HCT116 (cell line): Measurements from ENCODE around the gene INTS6. TPM values are rescaled to one million over a fixed set of nuclear protein-coding genes. Genes with fewer than 3 reads are reported as not detected.

ENCODE experiments used
- ELF1 ChIP-seq: IDR thresholded peaks from 2 replicates; pipeline ENCODE4 v1.6.1; 2012; ENCODE audit warnings: low read depth, borderline replicate concordance
- EZH2 ChIP-seq: fragments of 200-600 bp; sonication (generic); IDR thresholded peaks from 2 replicates; pipeline ENCODE4 v1.6.1; 2017; ENCODE audit warnings: antibody characterized with exemption, mixed run types
- EZH2phosphoT487 ChIP-seq: fragments of 200-600 bp; IDR thresholded peaks from 2 replicates; pipeline ENCODE4 v1.6.1; 2018; ENCODE audit warnings: antibody characterized with exemption, borderline replicate concordance
- FOSL1 ChIP-seq: IDR thresholded peaks from 2 replicates; pipeline ENCODE4 v1.6.1; 2012; ENCODE audit warnings: low read depth
- JUND ChIP-seq: IDR thresholded peaks from 2 replicates; pipeline ENCODE4 v1.6.1; 2012
- POLR2A ChIP-seq: IDR thresholded peaks from 2 replicates; pipeline ENCODE4 v1.7.0; 2011; ENCODE audit warnings: borderline replicate concordance; ENCODE audit not compliant: insufficient read depth, insufficient read length; ENCODE audit errors: extremely low read depth
- SIN3A ChIP-seq: IDR thresholded peaks from 2 replicates; pipeline ENCODE4 v1.6.1; 2012; ENCODE audit warnings: low read depth
- TCF7L2 ChIP-seq: IDR thresholded peaks from 2 replicates; pipeline ENCODE4 v1.7.0; 2011; ENCODE audit warnings: borderline replicate concordance, inconsistent platforms; ENCODE audit not compliant: insufficient read depth, insufficient read length; ENCODE audit errors: extremely low read depth
- ZFX ChIP-seq: fragments of 450-650 bp; IDR thresholded peaks from 2 replicates; pipeline ENCODE4 v1.6.1; 2017
- microRNA-seq: library from miRNA; unstranded; fragments of <30 nt; microRNA quantifications from one replicate; pipeline ENCODE4, GENCODE V29; 2016; ENCODE audit warnings: borderline number of aligned reads
- total RNA-seq: library from RNA; stranded (reverse); gene quantifications from one replicate; pipeline ENCODE4 v1.2.1, GENCODE V29; 2021; ENCODE audit not compliant: unreplicated experiment
- TF ChIP-seq, protein P1 (sequence below): IDR thresholded peaks from 2 replicates; pipeline ENCODE4 v1.6.1; 2012
- TF ChIP-seq, protein P2 (sequence below): IDR thresholded peaks from 2 replicates; pipeline ENCODE4 v1.6.1; 2012
- TF ChIP-seq, protein P3 (sequence below), 3 experiments: fragments of 200-600 bp in 1 of 3; sonication (generic) in 1 of 3; IDR thresholded peaks in 2 of 3; conservative IDR thresholded peaks in 1 of 3; 2 replicates each; pipeline ENCODE4 v1.5.1; 2012 to 2017; ENCODE audit warnings: low read depth in 2 of 3, low read length in 2 of 3, antibody characterized with exemption in 1 of 3, borderline replicate concordance in 1 of 3, control low read depth in 1 of 3, mild to moderate bottlenecking in 1 of 3, mixed read lengths in 1 of 3, mixed run types in 1 of 3, moderate library complexity in 1 of 3; ENCODE audit not compliant: insufficient read depth in 1 of 3

The INTS6 gene
- total RNA-seq, 1 experiment from 2014 or later: 44.7 TPM

DNA sequence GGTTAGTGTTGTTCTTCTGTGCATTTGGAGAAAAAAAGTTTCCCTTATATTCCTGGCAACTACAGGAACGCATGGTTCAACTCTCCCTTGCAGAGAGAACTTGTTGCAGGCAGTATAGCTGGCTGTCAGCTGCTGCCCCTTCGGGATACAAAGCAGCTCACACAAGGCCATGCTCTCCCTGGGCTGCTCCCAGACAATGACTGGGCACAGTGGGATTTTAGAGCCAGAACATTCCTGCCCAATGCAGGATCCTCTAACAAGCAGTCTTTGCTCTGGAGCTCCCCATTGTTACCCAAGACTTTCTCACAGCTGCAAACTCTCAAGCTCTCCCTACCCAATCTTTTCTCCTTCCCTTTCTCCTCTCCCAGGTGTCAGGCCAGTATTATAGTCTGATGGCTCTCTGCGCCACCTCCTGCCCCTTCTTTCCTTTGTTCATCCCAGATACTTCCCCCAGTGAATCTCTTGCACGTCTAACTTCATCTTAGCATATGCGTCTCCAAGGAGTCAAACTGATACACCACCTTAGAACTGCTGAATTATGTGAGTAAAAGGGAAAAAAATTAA lies 140.8 kb downstream of the INTS6 start (continued):
- no peak for TF ChIP-seq JUND
- TF ChIP-seq FOSL1: no peak
- TF ChIP-seq SIN3A: no peak
- no peak for TF ChIP-seq ZFX
- no peak for TF ChIP-seq ELF1
- TF ChIP-seq, protein P1, sequence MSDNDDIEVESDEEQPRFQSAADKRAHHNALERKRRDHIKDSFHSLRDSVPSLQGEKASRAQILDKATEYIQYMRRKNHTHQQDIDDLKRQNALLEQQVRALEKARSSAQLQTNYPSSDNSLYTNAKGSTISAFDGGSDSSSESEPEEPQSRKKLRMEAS: no peak
- TF ChIP-seq, protein P2, sequence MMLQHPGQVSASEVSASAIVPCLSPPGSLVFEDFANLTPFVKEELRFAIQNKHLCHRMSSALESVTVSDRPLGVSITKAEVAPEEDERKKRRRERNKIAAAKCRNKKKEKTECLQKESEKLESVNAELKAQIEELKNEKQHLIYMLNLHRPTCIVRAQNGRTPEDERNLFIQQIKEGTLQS: no peak
- TF ChIP-seq EZH2phosphoT487: no peak
- TF ChIP-seq EZH2: no peak
- TF ChIP-seq TCF7L2: no peak
- TF ChIP-seq POLR2A: no peak
- TF ChIP-seq, protein P3, sequence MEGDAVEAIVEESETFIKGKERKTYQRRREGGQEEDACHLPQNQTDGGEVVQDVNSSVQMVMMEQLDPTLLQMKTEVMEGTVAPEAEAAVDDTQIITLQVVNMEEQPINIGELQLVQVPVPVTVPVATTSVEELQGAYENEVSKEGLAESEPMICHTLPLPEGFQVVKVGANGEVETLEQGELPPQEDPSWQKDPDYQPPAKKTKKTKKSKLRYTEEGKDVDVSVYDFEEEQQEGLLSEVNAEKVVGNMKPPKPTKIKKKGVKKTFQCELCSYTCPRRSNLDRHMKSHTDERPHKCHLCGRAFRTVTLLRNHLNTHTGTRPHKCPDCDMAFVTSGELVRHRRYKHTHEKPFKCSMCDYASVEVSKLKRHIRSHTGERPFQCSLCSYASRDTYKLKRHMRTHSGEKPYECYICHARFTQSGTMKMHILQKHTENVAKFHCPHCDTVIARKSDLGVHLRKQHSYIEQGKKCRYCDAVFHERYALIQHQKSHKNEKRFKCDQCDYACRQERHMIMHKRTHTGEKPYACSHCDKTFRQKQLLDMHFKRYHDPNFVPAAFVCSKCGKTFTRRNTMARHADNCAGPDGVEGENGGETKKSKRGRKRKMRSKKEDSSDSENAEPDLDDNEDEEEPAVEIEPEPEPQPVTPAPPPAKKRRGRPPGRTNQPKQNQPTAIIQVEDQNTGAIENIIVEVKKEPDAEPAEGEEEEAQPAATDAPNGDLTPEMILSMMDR (IDR thresholded peaks at IDR 0.05 in 2 of 3, conservative IDR thresholded peaks at IDR 0.05 in 1 of 3; ENCODE audit: borderline replicate concordance in 1 of 3, insufficient read depth in 1 of 3, low read depth in 2 of 3, low read length in 2 of 3): no peak

Small RNA genes within 50 kb of the gene (microRNA-seq; reads per million reads assigned to microRNA genes)
- gene MIR5693: not detected

Other genes starting within 250 kb of the INTS6 start
- gene FAM124A, start 230.6 kb downstream of the INTS6 start, total RNA-seq: 3.1 TPM
- not detected for gene SERPINE3, start 113.3 kb downstream of the INTS6 start, total RNA-seq
- gene WDFY2, start 131.4 kb upstream of the INTS6 start, total RNA-seq: 6.1 TPM